ENCODE data around the gene SH3GL1.
A peak's percentile ranks its signal among the peaks of the same experiment; 100 is the strongest.

SH3GL1 gene

GRCh38 chr19:4372165-4373012, 28.0 kb downstream of the SH3GL1 start:
- H3K4me2 ChIP-seq (ENCODE audit: insufficient read depth, low read length), result no peak overlapping the region
- H3K79me2 ChIP-seq (ENCODE audit: insufficient read depth, low read length), result peaks cover 92% of the 10 kb centered on the region
- DNase-seq (no peak), ATAC-seq (ENCODE audit: insufficient read depth, low read depth) (no peak)
- H3K9me3 ChIP-seq (ENCODE audit: insufficient read depth, low read length, severe bottlenecking), result no peaks in the 10 kb centered on the region
- H3K27me3 ChIP-seq (ENCODE audit: insufficient read depth, low read length, poor library complexity), result no peaks in the 10 kb centered on the region
- no peak overlapping the region for H3K4me3 ChIP-seq (ENCODE audit: low read depth in 1 of 2, low read length in 2 of 2)
- H2AFZ ChIP-seq (ENCODE audit: low read depth, low read length), result no peak overlapping the region
- peaks cover 20% of the 10 kb centered on the region for H3K36me3 ChIP-seq (ENCODE audit: insufficient read depth, low read length)
- H3K9ac ChIP-seq (ENCODE audit: low read depth, low read length), result no peak overlapping the region
- no peak overlapping the region for H3K27ac ChIP-seq (ENCODE audit: low read length)
- H3K4me1 ChIP-seq (ENCODE audit: insufficient read depth, low read length), result no peaks in the 10 kb centered on the region; the same call in 1 of the 2 replicates
- TF ChIP-seq EZH2 (IDR thresholded peaks at IDR 0.05; ENCODE audit: borderline replicate concordance, low read depth, low read length, severe bottlenecking) (no peak), CTCF (IDR thresholded peaks at IDR 0.05; ENCODE audit: borderline replicate concordance, extremely low read depth, low read length, poor library complexity, severe bottlenecking) (no peak)
- peaks cover 90% of the 10 kb centered on the region for H4K20me1 ChIP-seq (ENCODE audit: insufficient read depth, low read length)

GRCh38 chr19:4371247-4372164, 28.8 kb downstream of the SH3GL1 start:
- Histone ChIP-seq H3K79me2 (ENCODE audit: insufficient read depth, low read length) (peaks cover 86% of the 10 kb centered on the region), H3K27me3 (ENCODE audit: insufficient read depth, low read length, poor library complexity) (no peaks in the 10 kb centered on the region), H3K4me2 (ENCODE audit: insufficient read depth, low read length) (no peak overlapping the region), H3K9me3 (ENCODE audit: insufficient read depth, low read length, severe bottlenecking) (no peaks in the 10 kb centered on the region), H3K27ac (ENCODE audit: low read length) (no peak overlapping the region), H3K4me1 (ENCODE audit: insufficient read depth, low read length) (no peaks in the 10 kb centered on the region; the same call in 1 of the 2 replicates), H3K36me3 (ENCODE audit: insufficient read depth, low read length) (peaks cover 21% of the 10 kb centered on the region), H4K20me1 (ENCODE audit: insufficient read depth, low read length) (peaks cover 89% of the 10 kb centered on the region), H2AFZ (ENCODE audit: low read depth, low read length) (no peak overlapping the region), H3K9ac (ENCODE audit: low read depth, low read length) (no peak overlapping the region), H3K4me3 (ENCODE audit: low read depth in 1 of 2, low read length in 2 of 2) (no peak overlapping the region)
- no peak for ATAC-seq (ENCODE audit: insufficient read depth, low read depth)
- no peak for DNase-seq
- TF ChIP-seq EZH2 (IDR thresholded peaks at IDR 0.05; ENCODE audit: borderline replicate concordance, low read depth, low read length, severe bottlenecking) (no peak), CTCF (IDR thresholded peaks at IDR 0.05; ENCODE audit: borderline replicate concordance, extremely low read depth, low read length, poor library complexity, severe bottlenecking) (no peak)

- H2AFZ ChIP-seq (ENCODE audit: low read depth, low read length), result no peak overlapping the region
- 0 out of 2 replicates have a peak overlapping the region, but pooled peaks have one; percentile 7 for H3K27ac ChIP-seq (ENCODE audit: low read length)
- DNase-seq (no peak), ATAC-seq (ENCODE audit: insufficient read depth, low read depth) (no peak)
- no peak overlapping the region for H3K4me3 ChIP-seq (ENCODE audit: low read depth in 1 of 2, low read length in 2 of 2)
- no peak overlapping the region for H3K9ac ChIP-seq (ENCODE audit: low read depth, low read length)
- TF ChIP-seq EZH2 (IDR thresholded peaks at IDR 0.05; ENCODE audit: borderline replicate concordance, low read depth, low read length, severe bottlenecking) (no peak), CTCF (IDR thresholded peaks at IDR 0.05; ENCODE audit: borderline replicate concordance, extremely low read depth, low read length, poor library complexity, severe bottlenecking) (no peak)
- H3K4me1 ChIP-seq (ENCODE audit: insufficient read depth, low read length), result no peaks in the 10 kb centered on the region; the same call in 1 of the 2 replicates
- no peaks in the 10 kb centered on the region for H3K27me3 ChIP-seq (ENCODE audit: insufficient read depth, low read length, poor library complexity)
- peaks cover 76% of the 10 kb centered on the region for H3K79me2 ChIP-seq (ENCODE audit: insufficient read depth, low read length)
- H3K4me2 ChIP-seq (ENCODE audit: insufficient read depth, low read length), result no peak overlapping the region
- no peaks in the 10 kb centered on the region for H3K9me3 ChIP-seq (ENCODE audit: insufficient read depth, low read length, severe bottlenecking)
- peaks cover 88% of the 10 kb centered on the region for H4K20me1 ChIP-seq (ENCODE audit: insufficient read depth, low read length)
- peaks cover 31% of the 10 kb centered on the region for H3K36me3 ChIP-seq (ENCODE audit: insufficient read depth, low read length)
These were observed 29.8 kb downstream of the SH3GL1 start for GRCh38 chr19:4370418-4371041.

Data from DND-41 (cell line).